ENCODE results near the gene RMND5B. TPM values are rescaled to one million over a fixed set of nuclear protein-coding genes. Genes with fewer than 3 reads are reported as not detected.

Gene RMND5B
- total RNA-seq, 2 donors from 2014 or later: 14.7 to 15.3 TPM

DNA sequence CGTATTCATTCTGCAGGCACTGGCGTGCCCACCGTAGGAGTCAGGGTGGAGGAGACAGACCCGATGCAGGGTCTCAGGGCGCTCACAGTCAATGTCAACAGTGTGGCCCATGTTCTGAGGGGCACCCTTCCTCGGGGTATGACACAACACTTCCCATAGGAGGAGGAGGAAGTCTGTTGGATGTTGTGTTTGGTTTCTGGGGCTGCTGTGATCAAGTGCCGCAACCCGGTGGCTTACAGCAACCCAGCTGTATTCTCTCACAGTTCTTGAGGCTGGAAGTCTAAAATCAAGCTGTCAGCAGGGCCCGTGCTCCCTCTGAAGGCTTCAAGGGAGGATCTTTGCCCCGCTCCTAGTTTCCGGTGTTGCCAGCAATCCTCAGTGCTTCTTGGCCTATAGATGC, 67.9 kb downstream of the RMND5B start:
- Mint-ChIP-seq H3K27me3 (peaks cover 6% of the 10 kb centered on the region), H3K27ac (no peak overlapping the region), H3K36me3 (ENCODE audit: low read depth) (no peaks in the 10 kb centered on the region), H3K4me3 (no peak overlapping the region), H3K4me1 (peaks cover 5% of the 10 kb centered on the region)
- ATAC-seq (no peak), DNase-seq (no peak)
- no peaks in the 10 kb centered on the region for H3K9me3 ChIP-seq (ENCODE audit: control insufficient read depth, low read length, poor library complexity, severe bottlenecking)

- ATAC-seq (no peak), DNase-seq (no peak)
- H3K4me1 Mint-ChIP-seq: peaks cover 3% of the 10 kb centered on the region
- H3K9me3 ChIP-seq (ENCODE audit: control insufficient read depth, low read length, poor library complexity, severe bottlenecking): no peaks in the 10 kb centered on the region
- no peak overlapping the region for H3K4me3 Mint-ChIP-seq
- no peak overlapping the region for H3K27ac Mint-ChIP-seq
- peaks cover 4% of the 10 kb centered on the region for H3K27me3 Mint-ChIP-seq
- peaks cover 3% of the 10 kb centered on the region for H3K36me3 Mint-ChIP-seq (ENCODE audit: low read depth)
Observed at GRCh38 chr5:178199581-178200434, 69.0 kb downstream of the RMND5B start.

Other genes starting within 250 kb of the RMND5B start
- not detected for gene PROP1, start 134.8 kb upstream of the RMND5B start, total RNA-seq
- 1 to 10 TPM; 8.5 to 9.0 TPM for gene N4BP3, start 17.5 kb upstream of the RMND5B start, total RNA-seq
- gene NHP2, start 22.9 kb downstream of the RMND5B start, total RNA-seq: 10 to 100 TPM; 62.2 to 62.4 TPM
- gene GMCL2, start 56.4 kb downstream of the RMND5B start, total RNA-seq: not detected
- 10 to 100 TPM; 89.5 to 90.5 TPM for gene HNRNPAB, start 73.5 kb downstream of the RMND5B start, total RNA-seq
- 100 to 1,000 TPM in 1 of 2 donors, 10 to 100 TPM in 1; 86.9 to 107 TPM for gene PHYKPL, start 101.8 kb downstream of the RMND5B start, total RNA-seq

All from T-helper 17 cell (primary cell).